Lower leg skin (tissue), 4 donors: ENCODE data around the gene SSTR5. TPM values are rescaled to one million over a fixed set of nuclear protein-coding genes. Genes with fewer than 3 reads are reported as not detected.

Source experiments
- DNase-seq, 2 donors: peaks; one replicate each; pipeline ENCODE4 v3.0.0-alpha.2; 2019; ENCODE audit warnings: low spot score in 2 of 2
- H3K4me3 ChIP-seq: fragments of 200-600 bp; sonication (generic); 2 replicates; pipeline ENCODE4 v1.5.1; 2017; ENCODE audit warnings: mild to moderate bottlenecking, low read depth; ENCODE audit not compliant: poor library complexity, severe bottlenecking
- POLR2A ChIP-seq, 2 donors: fragments of 450-650 bp; IDR thresholded peaks; one replicate each; pipeline ENCODE4 v1.6.1; 2016 to 2017; ENCODE audit warnings: antibody characterized with exemption in 2 of 2, mild to moderate bottlenecking in 1 of 2, moderate library complexity in 1 of 2
- WGBS, 2 donors: methylation state at CpG; one replicate each; pipeline ENCODE4 v1.1.5; 2018; 5-methylcytosine and 5-hydroxymethylcytosine counted together
- intact Hi-C: fragments of 100-400 bp; cut with DNase I; formaldehyde crosslinking; loops from one replicate; pipeline ENCODE4 v1.15.0; 2023; ENCODE audit warnings: low total_unique reads
- total RNA-seq, 4 donors: library from RNA; depleted of rRNA; stranded (reverse); fragments of >200 nt; gene quantifications; one replicate each; pipeline ENCODE4 v1.1.0, GENCODE V29; 2016
- TF ChIP-seq, protein P1 (sequence below), 3 donors: fragments of 450-650 bp; IDR thresholded peaks; one replicate each; pipeline ENCODE4 v1.5.1; 2016; ENCODE audit warnings: antibody characterized with exemption in 3 of 3, mild to moderate bottlenecking in 3 of 3, moderate library complexity in 2 of 3

SSTR5 gene
- total RNA-seq, 4 donors from 2014 or later: 0.36 TPM; not detected in 3

DNA sequence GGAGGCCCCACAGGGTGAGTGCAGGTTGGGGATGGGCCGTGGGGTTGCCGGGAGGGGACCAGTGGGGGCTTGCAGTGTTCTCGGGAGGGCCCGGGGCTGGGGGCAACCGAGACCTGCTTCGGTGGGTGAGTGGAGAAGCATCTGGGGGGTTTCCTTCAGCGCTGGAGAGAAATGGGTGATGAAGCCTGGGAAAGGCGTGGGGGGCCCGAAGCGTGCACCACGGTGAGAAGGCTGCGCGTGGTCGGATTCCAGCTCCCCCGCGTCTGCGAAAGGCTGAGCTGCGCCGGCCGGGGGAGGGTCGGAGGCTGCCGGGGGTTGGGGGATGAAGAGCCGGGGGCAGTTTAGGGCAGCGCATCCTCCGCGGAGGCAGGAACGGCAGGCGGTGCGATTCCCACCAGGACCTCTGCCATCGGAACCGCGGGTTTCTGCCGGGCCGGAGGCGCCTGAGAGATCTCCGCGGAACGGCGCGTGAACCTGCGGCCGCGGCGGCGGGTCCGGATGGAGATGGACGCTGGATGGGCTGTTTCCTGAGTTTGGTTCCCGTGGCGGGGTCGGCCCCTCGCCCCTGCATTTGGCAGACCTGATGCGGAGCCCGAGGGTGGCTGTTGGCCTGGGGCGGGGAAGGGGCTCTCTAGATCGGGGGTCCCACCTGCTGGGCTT is 6.9 kb upstream of the SSTR5 start:
- DNase-seq: no peak
- intact Hi-C loops: no loop called here
- 27 to 33% methylated on average over 53 to 55 of the region's 55 CpGs for WGBS, 2 donors

DNA sequence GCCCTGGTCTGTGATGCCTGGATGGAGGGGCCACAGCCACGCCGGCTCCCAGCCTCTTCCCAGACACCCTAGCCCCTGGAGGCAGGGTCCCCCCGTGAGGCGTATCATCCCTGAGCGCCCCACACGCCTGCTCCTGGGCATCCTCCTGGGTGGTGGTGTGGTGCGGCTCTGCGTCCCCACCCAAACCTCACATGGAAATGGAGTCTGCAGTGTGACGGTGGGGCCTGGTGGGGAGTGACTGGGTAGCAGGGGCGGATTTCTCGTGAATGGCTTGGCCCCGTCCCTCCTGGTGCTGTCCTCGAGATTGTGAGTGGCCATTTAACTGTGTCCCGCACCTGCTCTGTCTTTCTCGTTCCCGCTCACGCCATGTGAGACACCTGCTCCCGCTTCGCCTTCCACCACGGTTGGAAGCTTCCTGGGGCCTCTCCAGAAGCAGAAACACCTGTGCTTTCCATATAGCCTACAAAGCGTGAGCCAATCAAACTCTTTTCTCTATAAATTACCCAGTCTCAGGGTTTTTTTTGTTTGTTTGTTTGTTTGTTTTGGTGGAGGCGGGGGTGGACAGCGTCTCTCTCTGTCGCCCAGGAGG is 5.9 kb upstream of the SSTR5 start:
- TF ChIP-seq, protein P1, sequence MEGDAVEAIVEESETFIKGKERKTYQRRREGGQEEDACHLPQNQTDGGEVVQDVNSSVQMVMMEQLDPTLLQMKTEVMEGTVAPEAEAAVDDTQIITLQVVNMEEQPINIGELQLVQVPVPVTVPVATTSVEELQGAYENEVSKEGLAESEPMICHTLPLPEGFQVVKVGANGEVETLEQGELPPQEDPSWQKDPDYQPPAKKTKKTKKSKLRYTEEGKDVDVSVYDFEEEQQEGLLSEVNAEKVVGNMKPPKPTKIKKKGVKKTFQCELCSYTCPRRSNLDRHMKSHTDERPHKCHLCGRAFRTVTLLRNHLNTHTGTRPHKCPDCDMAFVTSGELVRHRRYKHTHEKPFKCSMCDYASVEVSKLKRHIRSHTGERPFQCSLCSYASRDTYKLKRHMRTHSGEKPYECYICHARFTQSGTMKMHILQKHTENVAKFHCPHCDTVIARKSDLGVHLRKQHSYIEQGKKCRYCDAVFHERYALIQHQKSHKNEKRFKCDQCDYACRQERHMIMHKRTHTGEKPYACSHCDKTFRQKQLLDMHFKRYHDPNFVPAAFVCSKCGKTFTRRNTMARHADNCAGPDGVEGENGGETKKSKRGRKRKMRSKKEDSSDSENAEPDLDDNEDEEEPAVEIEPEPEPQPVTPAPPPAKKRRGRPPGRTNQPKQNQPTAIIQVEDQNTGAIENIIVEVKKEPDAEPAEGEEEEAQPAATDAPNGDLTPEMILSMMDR (IDR thresholded peaks at IDR 0.05): no peak
- no peak for TF ChIP-seq POLR2A (IDR thresholded peaks at IDR 0.05)
- no peak for DNase-seq
- intact Hi-C loops: no loop called here
- H3K4me3 ChIP-seq: no peak overlapping the region
- WGBS, 2 donors: 53 to 54% methylated on average over 21 to 23 of the region's 24 CpGs

More for the DNA sequence above, 6.9 kb upstream of the SSTR5 start:
- H3K4me3 ChIP-seq: no peak overlapping the region
- TF ChIP-seq, protein P1 (IDR thresholded peaks at IDR 0.05): no peak
- no peak for TF ChIP-seq POLR2A (IDR thresholded peaks at IDR 0.05)

DNA sequence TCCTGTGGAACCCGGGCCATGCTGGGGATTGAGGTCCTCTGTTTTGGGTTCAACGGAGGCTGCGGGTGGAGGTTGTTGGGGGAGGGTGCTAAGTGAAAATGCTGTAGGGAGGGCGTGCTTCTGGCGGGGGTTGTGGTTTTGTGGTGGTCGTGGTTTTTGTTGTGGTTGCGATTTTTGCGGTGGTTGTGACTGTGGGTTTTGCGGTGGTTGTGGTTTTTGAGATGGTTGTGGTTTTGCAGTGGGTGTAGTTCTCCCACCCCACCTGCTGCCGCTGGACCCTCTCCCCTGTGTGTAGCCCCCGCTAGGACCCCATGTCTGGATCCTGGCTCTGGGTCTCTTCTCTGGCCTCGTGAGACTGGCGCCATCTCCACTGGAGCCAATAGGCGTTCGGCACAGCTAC is 4.9 kb upstream of the SSTR5 start:
- H3K4me3 ChIP-seq: no peak overlapping the region
- WGBS, 2 donors: 63 to 67% methylated on average over 15 of the region's 15 CpGs
- intact Hi-C loops: no loop called here
- no peak for DNase-seq
- TF ChIP-seq, protein P1 (IDR thresholded peaks at IDR 0.05): no peak
- no peak for TF ChIP-seq POLR2A (IDR thresholded peaks at IDR 0.05)

DNA sequence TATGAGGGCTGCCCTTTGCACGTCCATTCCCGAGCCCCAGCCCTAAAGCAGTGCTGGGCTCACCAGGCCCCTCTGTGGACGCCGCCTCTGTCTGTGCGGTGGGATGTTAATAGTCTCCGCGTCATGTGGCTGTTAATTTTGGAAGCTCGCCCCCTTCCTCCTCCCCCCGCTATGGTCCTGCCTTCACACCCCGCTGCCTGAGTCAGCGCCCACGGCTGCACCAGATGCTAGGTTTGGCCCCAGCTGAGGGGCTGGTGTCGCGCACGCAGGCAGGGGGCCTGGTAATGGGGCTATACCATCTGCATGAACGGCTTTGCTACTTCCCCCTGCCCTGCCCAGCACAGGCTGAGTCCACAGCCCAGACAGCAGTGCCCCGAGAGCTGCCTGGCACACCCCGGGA is 4.1 kb upstream of the SSTR5 start:
- intact Hi-C loops: no loop called here
- 54 to 55% methylated on average over 13 to 18 of the region's 18 CpGs for WGBS, 2 donors
- no peak for DNase-seq
- H3K4me3 ChIP-seq: no peak overlapping the region
- TF ChIP-seq, protein P1 (IDR thresholded peaks at IDR 0.05): no peak
- no peak for TF ChIP-seq POLR2A (IDR thresholded peaks at IDR 0.05)

DNA sequence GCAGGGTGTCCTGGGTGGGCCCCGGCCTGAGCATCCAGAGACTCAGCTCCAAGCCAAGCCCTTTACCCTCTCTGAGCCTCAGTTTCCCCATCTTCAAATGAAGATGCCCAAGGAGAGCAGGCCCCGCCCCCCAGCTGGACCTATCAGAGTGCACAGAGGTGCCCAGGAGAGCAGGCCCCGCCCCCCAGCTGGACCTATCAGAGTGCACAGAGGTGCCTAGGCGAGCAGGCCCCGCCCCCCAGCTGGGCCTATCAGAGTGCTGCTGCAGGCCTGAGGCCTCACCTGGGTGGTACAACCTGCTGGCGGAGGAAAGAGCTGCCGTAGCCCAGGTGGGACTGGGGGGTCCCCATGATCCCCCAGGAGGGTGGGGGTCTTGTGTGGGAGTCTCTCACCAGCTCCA is 3.4 kb upstream of the SSTR5 start:
- no peak overlapping the region for H3K4me3 ChIP-seq
- DNase-seq: no peak
- TF ChIP-seq POLR2A (IDR thresholded peaks at IDR 0.05): no peak
- TF ChIP-seq, protein P1 (IDR thresholded peaks at IDR 0.05): no peak
- intact Hi-C loops: no loop called here
- 84 to 88% methylated on average over 7 of the region's 7 CpGs for WGBS, 2 donors
